Omental fat pad (tissue), 4 donors: ENCODE data around the gene DLAT. TPM values are rescaled to one million over a fixed set of nuclear protein-coding genes. Genes with fewer than 3 reads are reported as not detected.
A peak's percentile ranks its signal among the peaks of the same experiment; 100 is the strongest.
"Not testable (repeated sequence)": the region's sequence is repeated elsewhere in the genome, so short reads cannot be mapped to it uniquely, and the experiment has no call there.

ENCODE experiments used
- ATAC-seq: fragments of 150-250 bp; one replicate; pipeline ENCODE4 v1.9.1; 2016; ENCODE audit warnings: mild to moderate bottlenecking, moderate library complexity; ENCODE audit not compliant: low FRiP score
- DNase-seq: peaks from one replicate; pipeline ENCODE4 v3.0.0-alpha.2; 2019; ENCODE audit warnings: low spot score
- CTCF ChIP-seq, 3 donors: fragments of 450-650 bp; IDR thresholded peaks; one replicate each; pipeline ENCODE4 v1.5.1; 2016 to 2017; ENCODE audit warnings: antibody characterized with exemption in 3 of 3, mild to moderate bottlenecking in 3 of 3, moderate library complexity in 2 of 3
- total RNA-seq, 4 donors: library from RNA; depleted of rRNA; stranded (reverse); fragments of >200 nt; gene quantifications; one replicate each; pipeline ENCODE4 v1.1.0, GENCODE V29; 2016

Gene DLAT
- total RNA-seq, 4 donors from 2014 or later, result 20.5 to 61.6 (median 36.1) TPM

DNA sequence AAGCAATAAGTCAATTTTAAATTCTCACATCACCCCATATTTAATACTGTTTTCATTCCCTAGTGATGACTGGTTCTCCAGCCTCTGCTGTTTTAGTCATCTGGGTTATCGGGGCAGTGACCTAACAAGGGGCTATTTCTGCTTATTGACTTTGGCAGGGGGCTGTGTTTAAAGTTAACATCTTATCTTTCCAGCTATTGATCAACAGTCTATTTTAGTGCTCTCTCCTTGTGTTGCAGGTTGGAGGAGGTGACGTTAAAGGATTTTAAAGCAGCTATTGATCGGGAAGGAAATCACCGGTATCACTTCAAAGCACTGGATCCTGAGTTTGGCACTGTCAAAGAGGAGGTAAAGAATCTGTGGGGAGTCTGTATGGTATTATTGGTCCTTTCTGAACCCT lies 7.7 kb upstream of the DLAT start:
- TF ChIP-seq CTCF (IDR thresholded peaks at IDR 0.05), result no peak
- ATAC-seq (no peak), DNase-seq (no peak)

GRCh38 chr11:112019066-112019465 lies 6.1 kb upstream of the DLAT start:
- no peak for TF ChIP-seq CTCF (IDR thresholded peaks at IDR 0.05)
- DNase-seq, result no peak
- no peak for ATAC-seq

GRCh38 chr11:112023104-112023503 lies 2.1 kb upstream of the DLAT start:
- DNase-seq, result no peak
- no peak for ATAC-seq
- no peak for TF ChIP-seq CTCF (IDR thresholded peaks at IDR 0.05)

DNA sequence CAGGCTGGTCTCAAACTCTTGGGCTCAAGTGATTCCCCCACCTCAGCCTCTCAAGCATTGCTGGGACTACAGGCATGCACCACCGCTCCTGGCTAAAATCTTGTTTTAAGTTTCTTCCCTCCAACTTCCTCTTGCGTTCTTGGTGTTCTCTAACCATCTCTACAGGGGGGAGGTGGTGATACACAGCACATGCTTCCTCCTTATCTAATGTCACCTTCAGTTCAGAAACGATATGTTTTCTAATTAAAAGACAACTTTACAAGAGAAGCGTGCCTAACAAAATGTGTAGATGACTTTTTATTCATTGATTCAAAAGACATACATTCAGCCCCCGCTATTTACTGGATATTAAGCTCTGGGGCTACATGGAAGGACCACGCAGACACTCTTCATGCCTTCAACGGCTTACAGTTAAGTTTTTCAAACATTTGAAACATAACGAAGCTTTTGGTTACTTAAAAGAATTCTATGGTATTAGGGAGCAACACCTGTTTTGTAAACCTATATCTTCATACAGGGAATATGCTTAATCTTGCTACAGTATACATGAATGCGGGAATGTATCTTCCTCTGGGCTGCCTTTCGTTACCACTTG lies 933 bp upstream of the DLAT start:
- DNase-seq, result no peak
- no peak for TF ChIP-seq CTCF (IDR thresholded peaks at IDR 0.05)
- ATAC-seq, result no peak

- no peak for TF ChIP-seq CTCF (IDR thresholded peaks at IDR 0.05)
- DNase-seq (no peak), ATAC-seq (peak; percentile 17)
These were observed 499 bp downstream of the DLAT start for GRCh38 chr11:112025707-112026106.

- DNase-seq, ATAC-seq: not testable (repeated sequence)
These were observed 1.7 kb downstream of the DLAT start for GRCh38 chr11:112026784-112027410.

GRCh38 chr11:112029460-112029859 lies 4.3 kb downstream of the DLAT start:
- ATAC-seq (no peak), DNase-seq (no peak)
- no peak for TF ChIP-seq CTCF (IDR thresholded peaks at IDR 0.05)
